GM18508 (cell line): ENCODE data around the gene ZFP36L2.
A peak's percentile ranks its signal among the peaks of the same experiment; 100 is the strongest.

Experiments used
- ATAC-seq: cut with Tn5 transposase; IDR thresholded peaks from one replicate; pipeline ENCODE4 v1.9.1; 2021; ENCODE audit warnings: moderate number of reproducible peaks; ENCODE audit not compliant: insufficient read depth, unreplicated experiment

Gene ZFP36L2

GRCh38 chr2:43226558-43226954 is at the start of gene ZFP36L2:
Gene ZFP36L2 (minus strand): TSS chr2:43226606. CDS start chr2:43226315, 291 bp downstream.
- ATAC-seq: peak; percentile 25

GRCh38 chr2:43274721-43275120 is 48.3 kb upstream of the ZFP36L2 start:
- no peak for ATAC-seq

GRCh38 chr2:43274055-43274454 is 47.6 kb upstream of the ZFP36L2 start:
- ATAC-seq: no peak

GRCh38 chr2:43273529-43273928 is 47.1 kb upstream of the ZFP36L2 start:
- ATAC-seq: no peak

GRCh38 chr2:43270930-43271615 is 44.7 kb upstream of the ZFP36L2 start:
- no peak for ATAC-seq

GRCh38 chr2:43270461-43270860 is 44.1 kb upstream of the ZFP36L2 start:
- ATAC-seq: no peak

GRCh38 chr2:43269706-43270105 is 43.3 kb upstream of the ZFP36L2 start:
- no peak for ATAC-seq

GRCh38 chr2:43269074-43269572 is 42.7 kb upstream of the ZFP36L2 start:
- ATAC-seq: no peak

GRCh38 chr2:43268066-43268953 is 41.9 kb upstream of the ZFP36L2 start:
- no peak for ATAC-seq

GRCh38 chr2:43267381-43267780 is 41.0 kb upstream of the ZFP36L2 start:
- no peak for ATAC-seq

GRCh38 chr2:43266711-43267111 is 40.3 kb upstream of the ZFP36L2 start:
- ATAC-seq: no peak

GRCh38 chr2:43265421-43265820 is 39.0 kb upstream of the ZFP36L2 start:
- no peak for ATAC-seq

GRCh38 chr2:43265001-43265400 is 38.6 kb upstream of the ZFP36L2 start:
- no peak for ATAC-seq

- no peak for ATAC-seq
Observed at GRCh38 chr2:43262951-43263350, 36.5 kb upstream of the ZFP36L2 start.

- ATAC-seq: no peak
Observed at GRCh38 chr2:43262239-43262638, 35.8 kb upstream of the ZFP36L2 start.

- ATAC-seq: no peak
Observed at GRCh38 chr2:43259512-43259911, 33.1 kb upstream of the ZFP36L2 start.

- ATAC-seq: no peak
Observed at GRCh38 chr2:43258547-43259156, 32.2 kb upstream of the ZFP36L2 start.

GRCh38 chr2:43255296-43255910 is 29.0 kb upstream of the ZFP36L2 start:
- no peak for ATAC-seq

- ATAC-seq: no peak
Observed at GRCh38 chr2:43254331-43254730, 27.9 kb upstream of the ZFP36L2 start.

GRCh38 chr2:43251171-43251731 is 24.8 kb upstream of the ZFP36L2 start:
- no peak for ATAC-seq
